HL-60 (cell line): ENCODE measurements around the gene SPRYD4.

Experiments used
- DNase-seq, 2 experiments: peaks; one replicate each; pipeline ENCODE4 v3.0.0-alpha.2; 2010 to 2020; ENCODE audit warnings: low read depth in 1 of 2, low spot score in 1 of 2
- H3K27ac ChIP-seq: fragments of 250-450 bp; sonication (Bioruptor Pico); replicated peaks from 2 replicates; pipeline ENCODE4 v1.5.1; 2020; ENCODE audit warnings: mild to moderate bottlenecking, moderate library complexity
- H3K27me3 ChIP-seq: fragments of 250-450 bp; sonication (Bioruptor Pico); 2 replicates; pipeline ENCODE4 v1.5.1; 2021; ENCODE audit warnings: mild to moderate bottlenecking, moderate library complexity; ENCODE audit not compliant: insufficient read depth, poor library complexity, severe bottlenecking
- H3K4me3 ChIP-seq: replicated peaks from 2 replicates; pipeline ENCODE4 v1.5.1; 2011; ENCODE audit warnings: mild to moderate bottlenecking, control low read depth, low read length; ENCODE audit not compliant: insufficient read depth
- GABPA ChIP-seq: IDR thresholded peaks from 2 replicates; pipeline ENCODE4 v1.6.1; 2012; ENCODE audit warnings: low read depth
- POLR2AphosphoS5 ChIP-seq: IDR thresholded peaks from 2 replicates; pipeline ENCODE4 v1.6.1; 2012; ENCODE audit warnings: low read depth
- SPI1 ChIP-seq: IDR thresholded peaks from 2 replicates; pipeline ENCODE4 v1.6.1; 2012; ENCODE audit warnings: low read depth, mild to moderate bottlenecking, borderline replicate concordance
- TF ChIP-seq, protein P1 (sequence below): IDR thresholded peaks from 2 replicates; pipeline ENCODE4 v1.6.1; 2012; ENCODE audit warnings: low read depth; ENCODE audit not compliant: insufficient replicate concordance
- TF ChIP-seq, protein P2 (sequence below): IDR thresholded peaks from one replicate; pipeline ENCODE4 v1.5.1; 2011; ENCODE audit warnings: low read length, control low read depth, inconsistent platforms; ENCODE audit not compliant: insufficient read depth

The SPRYD4 gene

DNA sequence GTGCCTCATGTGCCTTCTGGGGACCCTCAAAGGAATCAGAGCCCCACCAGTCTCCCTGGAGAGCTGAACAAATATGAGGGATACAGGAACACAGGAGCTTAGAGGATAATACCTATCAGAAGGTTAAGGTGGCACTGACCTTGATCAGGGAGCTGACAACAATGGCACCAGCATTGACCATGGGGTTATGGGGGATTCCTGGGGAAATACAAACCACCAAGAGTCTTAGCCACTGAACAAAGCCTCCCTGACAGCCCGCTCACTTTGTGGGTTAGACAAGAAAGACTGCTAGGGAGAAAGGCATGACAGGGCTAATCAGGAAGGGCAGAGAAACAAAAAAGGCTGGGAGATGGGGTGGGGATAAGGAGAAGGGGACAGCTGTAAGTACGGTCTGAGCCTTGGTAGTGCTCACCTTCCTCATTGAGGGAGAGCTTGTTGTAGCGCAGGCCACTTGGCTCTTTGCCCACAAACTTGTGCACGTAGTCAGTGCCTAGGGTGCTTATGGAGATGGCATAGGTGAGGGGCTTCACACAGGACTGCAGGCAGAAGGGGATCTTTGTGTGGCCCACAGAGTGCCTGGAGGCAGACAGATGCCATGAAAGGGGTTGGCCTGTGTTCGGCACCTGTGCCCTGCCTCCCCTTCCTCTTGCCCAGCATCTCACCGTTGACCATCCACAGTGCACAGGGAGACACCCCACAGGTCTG is 9.3 kb downstream of the SPRYD4 start:
- no peaks in the 10 kb centered on the region for H3K27me3 ChIP-seq
- DNase-seq, result no peak
- no peak for TF ChIP-seq GABPA
- no peak overlapping the region for H3K4me3 ChIP-seq
- H3K27ac ChIP-seq, result no peak overlapping the region

DNA sequence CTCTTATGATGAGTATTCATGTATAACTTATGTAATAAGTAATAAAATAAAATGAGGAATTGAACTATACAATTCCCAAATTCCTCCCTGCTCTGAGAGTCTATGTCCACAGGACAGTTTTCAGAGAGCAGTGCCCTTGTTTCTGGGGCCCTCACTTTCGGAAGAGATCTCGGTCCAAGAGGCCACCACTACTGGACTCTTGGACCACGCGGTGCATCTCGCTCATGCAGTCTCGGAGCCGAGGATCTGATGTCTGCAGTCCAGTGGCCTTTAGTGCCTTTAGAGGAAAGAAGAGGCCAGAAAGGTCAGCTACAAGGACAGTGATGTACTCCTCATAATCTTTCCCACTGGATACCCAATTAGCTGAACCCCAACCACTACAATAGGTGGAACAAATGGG is 11.2 kb downstream of the SPRYD4 start:
- TF ChIP-seq, protein P1, sequence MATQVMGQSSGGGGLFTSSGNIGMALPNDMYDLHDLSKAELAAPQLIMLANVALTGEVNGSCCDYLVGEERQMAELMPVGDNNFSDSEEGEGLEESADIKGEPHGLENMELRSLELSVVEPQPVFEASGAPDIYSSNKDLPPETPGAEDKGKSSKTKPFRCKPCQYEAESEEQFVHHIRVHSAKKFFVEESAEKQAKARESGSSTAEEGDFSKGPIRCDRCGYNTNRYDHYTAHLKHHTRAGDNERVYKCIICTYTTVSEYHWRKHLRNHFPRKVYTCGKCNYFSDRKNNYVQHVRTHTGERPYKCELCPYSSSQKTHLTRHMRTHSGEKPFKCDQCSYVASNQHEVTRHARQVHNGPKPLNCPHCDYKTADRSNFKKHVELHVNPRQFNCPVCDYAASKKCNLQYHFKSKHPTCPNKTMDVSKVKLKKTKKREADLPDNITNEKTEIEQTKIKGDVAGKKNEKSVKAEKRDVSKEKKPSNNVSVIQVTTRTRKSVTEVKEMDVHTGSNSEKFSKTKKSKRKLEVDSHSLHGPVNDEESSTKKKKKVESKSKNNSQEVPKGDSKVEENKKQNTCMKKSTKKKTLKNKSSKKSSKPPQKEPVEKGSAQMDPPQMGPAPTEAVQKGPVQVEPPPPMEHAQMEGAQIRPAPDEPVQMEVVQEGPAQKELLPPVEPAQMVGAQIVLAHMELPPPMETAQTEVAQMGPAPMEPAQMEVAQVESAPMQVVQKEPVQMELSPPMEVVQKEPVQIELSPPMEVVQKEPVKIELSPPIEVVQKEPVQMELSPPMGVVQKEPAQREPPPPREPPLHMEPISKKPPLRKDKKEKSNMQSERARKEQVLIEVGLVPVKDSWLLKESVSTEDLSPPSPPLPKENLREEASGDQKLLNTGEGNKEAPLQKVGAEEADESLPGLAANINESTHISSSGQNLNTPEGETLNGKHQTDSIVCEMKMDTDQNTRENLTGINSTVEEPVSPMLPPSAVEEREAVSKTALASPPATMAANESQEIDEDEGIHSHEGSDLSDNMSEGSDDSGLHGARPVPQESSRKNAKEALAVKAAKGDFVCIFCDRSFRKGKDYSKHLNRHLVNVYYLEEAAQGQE, result no peak
- TF ChIP-seq, protein P2, sequence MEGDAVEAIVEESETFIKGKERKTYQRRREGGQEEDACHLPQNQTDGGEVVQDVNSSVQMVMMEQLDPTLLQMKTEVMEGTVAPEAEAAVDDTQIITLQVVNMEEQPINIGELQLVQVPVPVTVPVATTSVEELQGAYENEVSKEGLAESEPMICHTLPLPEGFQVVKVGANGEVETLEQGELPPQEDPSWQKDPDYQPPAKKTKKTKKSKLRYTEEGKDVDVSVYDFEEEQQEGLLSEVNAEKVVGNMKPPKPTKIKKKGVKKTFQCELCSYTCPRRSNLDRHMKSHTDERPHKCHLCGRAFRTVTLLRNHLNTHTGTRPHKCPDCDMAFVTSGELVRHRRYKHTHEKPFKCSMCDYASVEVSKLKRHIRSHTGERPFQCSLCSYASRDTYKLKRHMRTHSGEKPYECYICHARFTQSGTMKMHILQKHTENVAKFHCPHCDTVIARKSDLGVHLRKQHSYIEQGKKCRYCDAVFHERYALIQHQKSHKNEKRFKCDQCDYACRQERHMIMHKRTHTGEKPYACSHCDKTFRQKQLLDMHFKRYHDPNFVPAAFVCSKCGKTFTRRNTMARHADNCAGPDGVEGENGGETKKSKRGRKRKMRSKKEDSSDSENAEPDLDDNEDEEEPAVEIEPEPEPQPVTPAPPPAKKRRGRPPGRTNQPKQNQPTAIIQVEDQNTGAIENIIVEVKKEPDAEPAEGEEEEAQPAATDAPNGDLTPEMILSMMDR, result no peak
- TF ChIP-seq GABPA (no peak), POLR2AphosphoS5 (no peak), SPI1 (no peak)
- Histone ChIP-seq H3K4me3 (no peak overlapping the region), H3K27ac (no peak overlapping the region), H3K27me3 (no peaks in the 10 kb centered on the region)
- DNase-seq, result no peak

DNA sequence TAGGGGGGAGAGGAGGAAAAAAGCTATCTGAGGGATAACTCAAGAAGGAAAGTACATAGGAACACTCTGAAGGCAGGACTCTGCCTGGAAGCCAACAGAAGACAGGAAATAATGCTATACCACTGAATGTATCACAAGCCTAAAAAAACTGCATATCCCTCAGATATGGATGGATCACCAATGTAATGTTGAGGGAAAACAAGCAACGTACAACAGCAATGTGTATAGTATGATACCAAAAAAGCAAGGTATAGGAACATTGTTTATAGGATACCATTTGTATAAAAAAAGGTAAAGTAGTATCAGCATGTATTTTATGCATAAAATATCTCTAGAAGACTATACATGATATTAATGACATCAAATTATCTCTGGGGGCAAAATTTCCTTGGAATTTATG is 16.2 kb downstream of the SPRYD4 start:
- H3K27me3 ChIP-seq, result peaks cover 29% of the 10 kb centered on the region
- H3K27ac ChIP-seq, result no peak overlapping the region
- TF ChIP-seq POLR2AphosphoS5 (no peak), SPI1 (no peak), GABPA (no peak)
- TF ChIP-seq, protein P2, result no peak
- TF ChIP-seq, protein P1, result no peak
- H3K4me3 ChIP-seq, result no peak overlapping the region
- no peak for DNase-seq

DNA sequence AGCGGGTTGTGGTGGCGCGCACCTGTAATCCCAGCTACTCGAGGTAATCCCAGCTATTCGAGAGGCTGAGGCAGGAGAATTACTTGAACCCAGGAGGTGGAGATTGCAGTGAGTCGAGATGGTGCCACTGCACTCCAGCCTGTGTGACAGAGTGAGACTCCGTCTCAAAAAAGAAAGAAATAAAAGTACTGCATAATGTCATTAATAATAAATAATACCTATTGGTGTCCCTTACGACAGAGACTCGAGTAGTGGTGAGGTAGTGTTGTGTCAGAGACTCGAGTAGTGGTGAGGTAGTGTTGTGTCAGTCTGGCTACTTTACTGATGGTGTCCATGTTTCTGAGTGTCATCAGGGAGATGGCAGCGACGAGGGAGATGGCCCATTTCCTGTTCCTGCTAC is 18.3 kb downstream of the SPRYD4 start:
- no peak overlapping the region for H3K27ac ChIP-seq
- no peak overlapping the region for H3K4me3 ChIP-seq
- DNase-seq, result no peak
- TF ChIP-seq GABPA (no peak), POLR2AphosphoS5 (no peak), SPI1 (no peak)
- TF ChIP-seq, protein P1, result no peak
- TF ChIP-seq, protein P2, result no peak
- peaks cover 33% of the 10 kb centered on the region for H3K27me3 ChIP-seq
